Measurements from ENCODE around the gene VDR.

- TF ChIP-seq CTCF (IDR thresholded peaks at IDR 0.05): no peak
- no peak for TF ChIP-seq POLR2A (IDR thresholded peaks at IDR 0.05)
Observed at GRCh38 chr12:47846294-47846996, 58.3 kb downstream of the VDR start.
